ENCODE measurements around the gene IL1RN. TPM values are rescaled to one million over a fixed set of nuclear protein-coding genes. Genes with fewer than 3 reads are reported as not detected.

The IL1RN gene
- total RNA-seq, 4 donors from 2014 or later: 129 to 147 (median 135) TPM

DNA sequence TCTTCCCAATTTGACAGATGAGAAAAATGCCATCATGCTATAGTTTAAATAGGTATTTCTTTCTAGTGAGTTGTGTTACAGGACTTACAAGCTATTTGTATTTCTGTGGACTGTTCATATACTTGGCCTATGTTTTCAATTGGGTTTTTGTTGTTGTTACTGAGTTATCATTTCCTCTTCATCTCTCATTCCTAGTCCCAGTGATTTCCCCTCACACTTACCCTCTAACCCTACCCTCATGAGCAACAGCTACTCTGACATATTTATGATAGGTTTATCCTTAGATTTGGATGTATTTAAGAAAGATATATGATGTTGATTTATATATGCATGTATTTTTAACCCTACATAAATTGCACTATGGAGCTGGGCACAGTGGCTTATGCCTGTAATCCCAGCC lies 35.5 kb downstream of the IL1RN start:
- no peaks in the 10 kb centered on the region for H3K9me3 ChIP-seq
- H3K4me3 ChIP-seq: no peak overlapping the region
- H3K27me3 ChIP-seq: peaks cover under 1% of the 10 kb centered on the region
- no peaks in the 10 kb centered on the region for H3K36me3 ChIP-seq
- TF ChIP-seq POLR2AphosphoS5 (IDR thresholded peaks at IDR 0.05) (no peak), POLR2A (IDR thresholded peaks at IDR 0.05) (no peak)
- TF ChIP-seq, protein P1, sequence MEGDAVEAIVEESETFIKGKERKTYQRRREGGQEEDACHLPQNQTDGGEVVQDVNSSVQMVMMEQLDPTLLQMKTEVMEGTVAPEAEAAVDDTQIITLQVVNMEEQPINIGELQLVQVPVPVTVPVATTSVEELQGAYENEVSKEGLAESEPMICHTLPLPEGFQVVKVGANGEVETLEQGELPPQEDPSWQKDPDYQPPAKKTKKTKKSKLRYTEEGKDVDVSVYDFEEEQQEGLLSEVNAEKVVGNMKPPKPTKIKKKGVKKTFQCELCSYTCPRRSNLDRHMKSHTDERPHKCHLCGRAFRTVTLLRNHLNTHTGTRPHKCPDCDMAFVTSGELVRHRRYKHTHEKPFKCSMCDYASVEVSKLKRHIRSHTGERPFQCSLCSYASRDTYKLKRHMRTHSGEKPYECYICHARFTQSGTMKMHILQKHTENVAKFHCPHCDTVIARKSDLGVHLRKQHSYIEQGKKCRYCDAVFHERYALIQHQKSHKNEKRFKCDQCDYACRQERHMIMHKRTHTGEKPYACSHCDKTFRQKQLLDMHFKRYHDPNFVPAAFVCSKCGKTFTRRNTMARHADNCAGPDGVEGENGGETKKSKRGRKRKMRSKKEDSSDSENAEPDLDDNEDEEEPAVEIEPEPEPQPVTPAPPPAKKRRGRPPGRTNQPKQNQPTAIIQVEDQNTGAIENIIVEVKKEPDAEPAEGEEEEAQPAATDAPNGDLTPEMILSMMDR (IDR thresholded peaks at IDR 0.05): no peak
- H3K27ac ChIP-seq: no peak overlapping the region
- H3K4me1 ChIP-seq: peaks cover 20% of the 10 kb centered on the region
- no peak for DNase-seq (ENCODE audit: low spot score in 2 of 2)

DNA sequence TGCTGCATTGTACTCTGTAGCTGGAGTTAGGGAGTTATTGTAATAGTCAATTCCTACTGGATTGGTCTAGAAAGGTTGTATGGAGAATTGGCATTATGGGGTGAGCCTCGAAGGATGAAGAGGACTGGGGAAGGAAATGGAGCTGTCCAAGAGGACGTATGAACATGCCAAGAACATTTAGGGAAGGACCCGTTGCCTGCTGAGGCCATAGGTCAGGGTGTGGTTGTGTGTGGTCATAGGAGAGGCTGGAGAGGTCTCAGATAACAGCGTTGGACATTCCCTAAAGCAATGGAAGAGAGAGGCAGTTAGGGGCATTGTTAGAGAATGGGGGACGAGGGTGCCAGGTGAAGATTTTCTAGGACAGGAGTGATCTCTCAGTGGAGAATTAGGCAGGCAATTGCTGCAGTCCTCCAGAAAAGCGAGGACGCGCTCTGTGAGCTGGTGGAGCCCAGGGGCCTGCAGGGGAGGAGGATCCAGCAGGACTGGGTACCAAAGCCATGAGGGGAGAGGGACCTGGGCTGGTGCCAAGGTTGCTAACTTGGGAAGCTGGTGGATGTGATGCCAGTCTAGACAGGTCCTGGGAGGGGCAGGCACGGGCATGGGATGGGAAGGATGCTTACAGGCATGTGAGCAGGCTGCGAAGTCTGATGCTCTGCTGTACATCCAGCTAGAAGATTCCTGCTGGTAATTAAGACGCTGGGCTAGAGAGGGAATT lies 37.0 kb downstream of the IL1RN start:
- no peaks in the 10 kb centered on the region for H3K27me3 ChIP-seq
- H3K9me3 ChIP-seq: no peaks in the 10 kb centered on the region
- 52% methylated on average over 11 of the region's 11 CpGs for WGBS
- H3K27ac ChIP-seq: no peak overlapping the region
- H3K4me1 ChIP-seq: peaks cover 8% of the 10 kb centered on the region
- no peak for TF ChIP-seq POLR2A (IDR thresholded peaks at IDR 0.05)
- TF ChIP-seq, protein P1 (IDR thresholded peaks at IDR 0.05): no peak
- no peak for TF ChIP-seq POLR2AphosphoS5 (IDR thresholded peaks at IDR 0.05)
- TF ChIP-seq EP300 (IDR thresholded peaks at IDR 0.05): no peak
- no peak overlapping the region for H3K4me3 ChIP-seq
- DNase-seq (ENCODE audit: low spot score in 2 of 2): no peak
- H3K36me3 ChIP-seq: no peaks in the 10 kb centered on the region

DNA sequence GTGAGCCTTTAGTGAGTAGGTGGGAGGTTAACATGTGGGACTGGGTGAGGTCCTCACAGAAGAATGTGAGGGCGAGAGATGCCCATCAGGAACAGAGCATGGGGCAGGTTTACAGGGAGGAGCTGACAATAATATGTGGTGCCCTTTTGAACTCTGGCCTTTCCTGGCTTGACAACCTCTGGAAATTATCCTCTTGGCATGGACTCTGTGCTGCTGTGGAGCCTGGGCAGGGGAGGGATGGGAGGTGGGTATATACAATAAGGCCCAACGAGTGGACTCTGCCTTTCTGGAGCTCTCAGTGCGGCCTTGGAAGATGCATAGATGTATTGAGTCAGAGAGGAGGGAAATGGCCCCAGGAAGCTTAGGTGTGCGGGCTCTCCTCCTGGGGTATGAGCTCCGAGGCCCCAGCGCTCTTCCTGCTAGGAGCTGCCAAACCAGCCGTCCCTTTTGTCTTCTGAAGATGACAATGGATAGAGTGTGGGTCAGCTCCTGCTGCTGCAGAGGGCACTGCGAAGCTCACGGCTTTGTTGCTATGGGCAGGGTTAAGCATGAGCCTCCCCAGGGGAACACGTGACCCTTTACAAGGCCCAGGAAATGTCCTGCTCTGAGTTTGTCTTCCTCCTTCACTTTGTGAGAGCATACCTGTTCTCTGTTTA lies 37.7 kb downstream of the IL1RN start:
- TF ChIP-seq POLR2AphosphoS5 (IDR thresholded peaks at IDR 0.05) (no peak), EP300 (IDR thresholded peaks at IDR 0.05) (no peak), POLR2A (IDR thresholded peaks at IDR 0.05) (no peak)
- TF ChIP-seq, protein P1 (IDR thresholded peaks at IDR 0.05): no peak
- H3K4me1 ChIP-seq: peaks cover 8% of the 10 kb centered on the region
- H3K36me3 ChIP-seq: no peaks in the 10 kb centered on the region
- 74% methylated on average over 9 of the region's 10 CpGs for WGBS
- H3K27ac ChIP-seq: no peak overlapping the region
- no peaks in the 10 kb centered on the region for H3K9me3 ChIP-seq
- H3K27me3 ChIP-seq: no peaks in the 10 kb centered on the region
- no peak overlapping the region for H3K4me3 ChIP-seq
- no peak for DNase-seq (ENCODE audit: low spot score in 2 of 2)

DNA sequence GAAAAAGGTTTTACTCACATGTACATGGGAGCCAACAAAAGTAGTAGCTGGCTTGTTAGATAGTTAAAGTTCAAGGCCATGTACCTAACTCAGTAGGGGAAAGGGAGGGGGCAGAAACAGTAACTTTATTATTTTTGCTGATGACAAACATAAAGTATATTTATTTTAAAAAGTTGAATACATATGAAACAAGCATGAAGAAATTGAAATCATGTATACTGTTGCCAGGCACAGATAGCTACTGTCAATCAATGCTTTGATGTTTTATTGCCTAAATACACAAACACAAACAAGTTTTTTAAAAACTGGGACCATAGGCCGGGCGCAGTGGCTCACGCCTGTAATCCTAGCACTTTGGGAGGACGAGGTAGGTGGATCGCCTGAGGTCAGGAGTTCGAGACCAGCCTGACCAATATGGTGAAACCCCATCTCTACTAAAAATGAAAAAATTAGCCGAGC lies 38.8 kb downstream of the IL1RN start:
- TF ChIP-seq POLR2A (IDR thresholded peaks at IDR 0.05) (no peak), EP300 (IDR thresholded peaks at IDR 0.05) (no peak), POLR2AphosphoS5 (IDR thresholded peaks at IDR 0.05) (no peak)
- TF ChIP-seq, protein P1 (IDR thresholded peaks at IDR 0.05): no peak
- Histone ChIP-seq H3K9me3 (no peaks in the 10 kb centered on the region), H3K36me3 (no peaks in the 10 kb centered on the region), H3K4me1 (peaks cover 8% of the 10 kb centered on the region), H3K27me3 (no peaks in the 10 kb centered on the region), H3K4me3 (no peak overlapping the region), H3K27ac (peak overlapping the region; percentile 10)
- no peak for DNase-seq (ENCODE audit: low spot score in 2 of 2)
- WGBS: 94% methylated on average over 7 of the region's 7 CpGs

DNA sequence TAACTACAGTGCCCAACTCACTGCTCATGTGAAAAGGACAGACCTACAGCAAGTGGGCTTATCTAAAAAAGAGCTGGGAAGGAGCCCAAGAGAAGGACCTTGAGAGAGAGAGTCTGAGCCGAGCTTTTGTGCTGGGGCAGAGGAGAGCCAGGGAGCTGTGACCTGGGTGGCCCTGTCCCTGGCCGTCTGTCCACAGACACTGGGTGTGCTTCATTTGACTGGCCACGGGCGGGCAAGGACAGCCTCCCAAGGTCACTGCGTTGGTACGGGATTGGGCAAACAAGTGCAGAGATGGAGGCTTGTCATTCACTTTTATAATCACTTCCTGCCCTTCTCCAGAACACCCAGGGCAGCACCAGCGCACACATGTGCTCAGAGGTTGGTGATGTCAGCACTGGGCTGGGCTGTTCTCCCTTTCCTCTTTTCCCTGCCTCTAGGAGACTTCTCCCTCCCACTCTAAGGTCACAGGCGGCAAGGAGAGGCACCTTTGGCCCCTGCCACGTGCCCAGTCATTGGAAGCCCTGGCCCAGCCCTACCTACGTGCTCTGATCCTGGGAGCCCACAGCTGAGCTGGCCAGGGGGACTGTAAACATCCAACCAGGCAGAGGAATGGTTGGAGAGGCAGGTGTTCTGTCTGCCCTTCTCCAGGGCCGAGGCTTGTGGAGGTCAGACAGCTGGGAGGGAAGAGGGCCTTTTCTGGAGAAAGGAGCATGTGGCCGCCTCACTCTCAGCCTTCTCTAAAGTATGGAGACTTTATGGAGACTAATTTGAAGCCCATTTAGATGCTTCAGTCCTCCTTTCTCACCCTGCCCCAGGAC lies 39.9 kb downstream of the IL1RN start:
- Histone ChIP-seq H3K27ac (no peak overlapping the region), H3K9me3 (no peaks in the 10 kb centered on the region), H3K4me3 (no peak overlapping the region), H3K36me3 (no peaks in the 10 kb centered on the region), H3K4me1 (peaks cover 8% of the 10 kb centered on the region), H3K27me3 (no peaks in the 10 kb centered on the region)
- TF ChIP-seq POLR2A (IDR thresholded peaks at IDR 0.05) (no peak), EP300 (IDR thresholded peaks at IDR 0.05) (no peak), POLR2AphosphoS5 (IDR thresholded peaks at IDR 0.05) (no peak)
- TF ChIP-seq, protein P1 (IDR thresholded peaks at IDR 0.05): no peak
- DNase-seq (ENCODE audit: low spot score in 2 of 2): no peak
- 53% methylated on average over 11 of the region's 12 CpGs for WGBS

All from suprapubic skin (tissue), 4 donors.